ENCODE measurements around the gene BMAL1. TPM values are rescaled to one million over a fixed set of nuclear protein-coding genes. Genes with fewer than 3 reads are reported as not detected.

The BMAL1 gene
- total and polyA plus RNA-seq, 7 donors: 7.4 to 35.4 (median 28.2) TPM

DNA sequence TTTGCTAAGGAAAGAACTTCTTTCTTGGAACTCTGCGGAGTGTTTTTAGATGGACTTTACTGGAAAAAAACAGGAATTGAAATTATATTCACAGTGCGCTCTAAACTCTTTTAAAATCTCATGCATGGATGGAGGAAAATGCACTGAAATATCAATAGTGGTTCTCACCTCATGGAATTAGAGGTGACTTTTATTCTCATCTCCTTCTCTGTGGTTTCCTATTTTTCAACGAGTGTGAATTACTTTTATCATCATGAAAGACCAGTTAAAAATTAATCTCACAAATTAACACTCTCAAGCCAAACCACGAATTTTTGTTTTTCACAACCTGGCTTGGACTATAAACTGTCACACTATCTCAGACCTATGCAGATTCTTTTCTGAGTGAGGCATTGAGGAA is 16.6 kb downstream of the BMAL1 start:
- peaks cover 82% of the 10 kb centered on the region for H3K4me1 ChIP-seq
- 67 to 77% (median 67%) methylated on average over 4 of the region's 4 CpGs for WGBS, 3 donors
- H3K36me3 ChIP-seq (ENCODE audit: insufficient read depth in 1 of 2, low read depth in 1 of 2): no peaks in the 10 kb centered on the region

GRCh38 chr11:13294771-13295579 is 17.4 kb downstream of the BMAL1 start:
- TF ChIP-seq, protein P1, sequence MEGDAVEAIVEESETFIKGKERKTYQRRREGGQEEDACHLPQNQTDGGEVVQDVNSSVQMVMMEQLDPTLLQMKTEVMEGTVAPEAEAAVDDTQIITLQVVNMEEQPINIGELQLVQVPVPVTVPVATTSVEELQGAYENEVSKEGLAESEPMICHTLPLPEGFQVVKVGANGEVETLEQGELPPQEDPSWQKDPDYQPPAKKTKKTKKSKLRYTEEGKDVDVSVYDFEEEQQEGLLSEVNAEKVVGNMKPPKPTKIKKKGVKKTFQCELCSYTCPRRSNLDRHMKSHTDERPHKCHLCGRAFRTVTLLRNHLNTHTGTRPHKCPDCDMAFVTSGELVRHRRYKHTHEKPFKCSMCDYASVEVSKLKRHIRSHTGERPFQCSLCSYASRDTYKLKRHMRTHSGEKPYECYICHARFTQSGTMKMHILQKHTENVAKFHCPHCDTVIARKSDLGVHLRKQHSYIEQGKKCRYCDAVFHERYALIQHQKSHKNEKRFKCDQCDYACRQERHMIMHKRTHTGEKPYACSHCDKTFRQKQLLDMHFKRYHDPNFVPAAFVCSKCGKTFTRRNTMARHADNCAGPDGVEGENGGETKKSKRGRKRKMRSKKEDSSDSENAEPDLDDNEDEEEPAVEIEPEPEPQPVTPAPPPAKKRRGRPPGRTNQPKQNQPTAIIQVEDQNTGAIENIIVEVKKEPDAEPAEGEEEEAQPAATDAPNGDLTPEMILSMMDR (IDR thresholded peaks at IDR 0.05): no peak
- peak in 3 of 4 donors; percentile 46 to 62 (median 48) for ATAC-seq
- no peaks in the 10 kb centered on the region for H3K27me3 ChIP-seq (ENCODE audit: insufficient read depth in 3 of 3, low read length in 2 of 3)
- H3K36me3 ChIP-seq (ENCODE audit: insufficient read depth in 1 of 2, low read depth in 1 of 2): no peaks in the 10 kb centered on the region
- WGBS, 3 donors: 45 to 66% (median 47%) methylated on average over 9 of the region's 9 CpGs
- peaks cover 90% of the 10 kb centered on the region for H3K4me1 ChIP-seq
- no peak overlapping the region for H3K27ac ChIP-seq
- H3K9me3 ChIP-seq: no peaks in the 10 kb centered on the region
- intact Hi-C loops (cut with DNase I): loop anchor here in 1 of 2 donors (5.0 kb wide), 1 partner anchor 37 kb away; no protein-coding TSS in a partner anchor
- H3K4me3 ChIP-seq: no peak overlapping the region
- DNase-seq: no peak

More for the DNA sequence above, 16.6 kb downstream of the BMAL1 start:
- Histone ChIP-seq H3K27me3 (ENCODE audit: insufficient read depth in 3 of 3, low read length in 2 of 3) (no peaks in the 10 kb centered on the region), H3K9me3 (no peaks in the 10 kb centered on the region), H3K4me3 (no peak overlapping the region), H3K27ac (no peak overlapping the region)
- intact Hi-C loops (cut with DNase I): no loop called here
- ATAC-seq (no peak), DNase-seq (no peak)
- TF ChIP-seq, protein P1 (IDR thresholded peaks at IDR 0.05): no peak

GRCh38 chr11:13297308-13297916 is 19.8 kb downstream of the BMAL1 start:
- no peak for DNase-seq
- Histone ChIP-seq H3K27me3 (ENCODE audit: insufficient read depth in 3 of 3, low read length in 2 of 3) (no peaks in the 10 kb centered on the region), H3K4me3 (no peak overlapping the region), H3K4me1 (peaks cover 96% of the 10 kb centered on the region), H3K27ac (no peak overlapping the region), H3K9me3 (no peaks in the 10 kb centered on the region), H3K36me3 (ENCODE audit: insufficient read depth in 1 of 2, low read depth in 1 of 2) (no peaks in the 10 kb centered on the region)
- ATAC-seq: peak in 2 of 4 donors; percentile 6 to 14
- TF ChIP-seq, protein P1 (IDR thresholded peaks at IDR 0.05): no peak
- 69 to 87% (median 74%) methylated on average over 5 of the region's 5 CpGs for WGBS, 3 donors
- intact Hi-C loops (cut with DNase I): loop anchor here in 1 of 2 donors (5.0 kb wide), 1 partner anchor 35 kb away; no protein-coding TSS in a partner anchor

GRCh38 chr11:13297917-13298356 is 20.3 kb downstream of the BMAL1 start:
- Histone ChIP-seq H3K4me1 (peaks cover 96% of the 10 kb centered on the region), H3K9me3 (no peaks in the 10 kb centered on the region), H3K27ac (no peak overlapping the region), H3K36me3 (ENCODE audit: insufficient read depth in 1 of 2, low read depth in 1 of 2) (no peaks in the 10 kb centered on the region), H3K4me3 (no peak overlapping the region), H3K27me3 (ENCODE audit: insufficient read depth in 3 of 3, low read length in 2 of 3) (no peaks in the 10 kb centered on the region)
- TF ChIP-seq, protein P1 (IDR thresholded peaks at IDR 0.05): no peak
- intact Hi-C loops (cut with DNase I): loop anchor here in 1 of 2 donors (5.0 kb wide), 1 partner anchor 34 kb away; no protein-coding TSS in a partner anchor
- DNase-seq (no peak), ATAC-seq (peak in 3 of 4 donors; percentile 41 to 66 (median 56))
- 32 to 49% (median 36%) methylated on average over 5 of the region's 5 CpGs for WGBS, 3 donors
